Endothelial cell of umbilical vein (primary cell): Measurements from ENCODE around the gene DGKI. TPM values are rescaled to one million over a fixed set of nuclear protein-coding genes. Genes with fewer than 3 reads are reported as not detected.

Experiments used
- BruUV-seq: library from RNA; stranded (reverse); fragments of 400-500 nt; replicated peaks from 2 replicates; lab custom pipeline; 2021; lab: Mats Ljungman, UMichigan
- CTCF ChIA-PET: fragments of 300-600, 350-600 bp; sonication (Branson Sonifier 250); formaldehyde crosslinking; loops from one replicate; lab custom pipeline; 2021; ENCODE audit warnings: antibody characterized with exemption, inconsistent platforms; lab: Charles Lee
- POLR2A ChIA-PET: fragments of 300-600, 350-600 bp; sonication (Branson Sonifier 250); formaldehyde crosslinking; loops from one replicate; lab custom pipeline; 2021; ENCODE audit warnings: antibody characterized with exemption, inconsistent platforms; lab: Charles Lee
- DNase-seq: peaks from one replicate; pipeline ENCODE4 v3.0.0-alpha.2; 2011; ENCODE audit warnings: low read depth, low spot score
- FAIRE-seq: peaks from 2 replicates; lab custom pipeline; 2011; peaks lifted over from hg19 to GRCh38; lab: Jason Lieb, UNC
- H2AFZ ChIP-seq: 2 replicates; pipeline ENCODE4 v1.6.0; 2012; ENCODE audit warnings: low read depth, low read length, control low read depth, inconsistent platforms
- H3K27ac ChIP-seq: 2 replicates; pipeline ENCODE4 v1.5.1; 2011; ENCODE audit warnings: low read depth, mild to moderate bottlenecking, control low read depth, low read length, moderate library complexity; ENCODE audit not compliant: insufficient read depth
- H3K27me3 ChIP-seq, 2 experiments: 2 replicates each; pipeline versions ENCODE4 v1.6.0 to v1.6.1; 2011; ENCODE audit warnings: low read length in 2 of 2, mixed read lengths in 1 of 2; ENCODE audit not compliant: control insufficient read depth in 2 of 2, insufficient read depth in 2 of 2
- H3K36me3 ChIP-seq, 2 experiments: 2 replicates in 1 of 2; 3 replicates in 1 of 2; pipeline ENCODE4 v1.5.1; 2011; ENCODE audit warnings: low read length in 2 of 2, mild to moderate bottlenecking in 1 of 2, moderate library complexity in 1 of 2; ENCODE audit not compliant: control insufficient read depth in 2 of 2, insufficient read depth in 2 of 2; ENCODE audit errors: extremely low read depth in 1 of 2
- H3K4me1 ChIP-seq: 3 replicates; pipeline ENCODE4 v1.5.1; 2011; ENCODE audit warnings: mild to moderate bottlenecking, low read length; ENCODE audit not compliant: control insufficient read depth, insufficient read depth; ENCODE audit errors: extremely low read depth
- H3K4me2 ChIP-seq: 2 replicates; pipeline ENCODE4 v1.6.1; 2011; ENCODE audit warnings: low read length, control low read depth, mixed read lengths; ENCODE audit not compliant: insufficient read depth
- H3K4me3 ChIP-seq, 3 experiments: fragments of 200-600 bp in 1 of 3; sonication (generic), shearing (Covaris generic) in 1 of 3; replicated peaks in 1 of 3; 2 replicates each; pipeline ENCODE4 v1.5.1; 2011 to 2016; ENCODE audit warnings: control low read depth in 3 of 3, low read length in 3 of 3, mild to moderate bottlenecking in 2 of 3, inconsistent platforms in 1 of 3, low read depth in 1 of 3, moderate library complexity in 1 of 3; ENCODE audit not compliant: insufficient read depth in 1 of 3
- H3K79me2 ChIP-seq: 2 replicates; pipeline ENCODE4 v1.6.0; 2012; ENCODE audit warnings: low read length, inconsistent platforms; ENCODE audit not compliant: control insufficient read depth, insufficient read depth
- H3K9ac ChIP-seq: replicated peaks from 2 replicates; pipeline ENCODE3; 2011; ENCODE audit warnings: low read length, control low read depth; ENCODE audit not compliant: insufficient read depth; ENCODE audit errors: extremely low read depth
- H3K9me1 ChIP-seq: replicated peaks from 3 replicates; pipeline ENCODE4 v1.6.0; 2011; ENCODE audit warnings: mild to moderate bottlenecking, low read length; ENCODE audit not compliant: control insufficient read depth, insufficient read depth; ENCODE audit errors: extremely low read depth
- H3K9me3 ChIP-seq: replicated peaks from 2 replicates; pipeline ENCODE4 v1.5.1; 2012; ENCODE audit warnings: low read length, inconsistent platforms; ENCODE audit not compliant: control insufficient read depth, insufficient read depth
- H4K20me1 ChIP-seq: replicated peaks from 2 replicates; pipeline ENCODE3; 2011; ENCODE audit warnings: mild to moderate bottlenecking, low read length; ENCODE audit not compliant: control insufficient read depth, insufficient read depth; ENCODE audit errors: extremely low read depth
- CTCF ChIP-seq, 2 donors: IDR thresholded peaks; 1 replicate in 1 of 2; 2 replicates in 1 of 2; pipeline ENCODE4 v1.5.1; 2011; ENCODE audit warnings: low read length in 2 of 2, mild to moderate bottlenecking in 2 of 2, moderate library complexity in 2 of 2, control low read depth in 1 of 2, inconsistent platforms in 1 of 2, low read depth in 1 of 2; ENCODE audit not compliant: insufficient read depth in 1 of 2; ENCODE audit errors: extremely low read depth in 1 of 2
- EZH2 ChIP-seq: IDR thresholded peaks from 2 replicates; pipeline ENCODE4 v1.6.1; 2012; ENCODE audit warnings: borderline replicate concordance, low read depth, mild to moderate bottlenecking, moderate library complexity, low read length, inconsistent platforms; ENCODE audit not compliant: severe bottlenecking
- FOS ChIP-seq: IDR thresholded peaks from 2 replicates; pipeline ENCODE4 v1.6.1; 2011; ENCODE audit warnings: mild to moderate bottlenecking, low read length, moderate library complexity, borderline replicate concordance; ENCODE audit not compliant: insufficient read depth
- GATA2 ChIP-seq: IDR thresholded peaks from 2 replicates; pipeline ENCODE4 v1.7.0; 2011; ENCODE audit warnings: low read depth, mild to moderate bottlenecking, moderate library complexity, mixed read lengths, low read length; ENCODE audit not compliant: insufficient read length, insufficient read depth
- JUN ChIP-seq: IDR thresholded peaks from 2 replicates; pipeline ENCODE4 v1.6.1; 2011; ENCODE audit warnings: borderline replicate concordance, low read depth; ENCODE audit not compliant: insufficient read length, insufficient read depth
- MAX ChIP-seq: IDR thresholded peaks from 2 replicates; pipeline ENCODE4 v1.6.1; 2011; ENCODE audit not compliant: insufficient read depth, insufficient read length
- POLR2A ChIP-seq: IDR thresholded peaks from 2 replicates; pipeline ENCODE4 v1.6.1; 2012; ENCODE audit warnings: low read depth, mild to moderate bottlenecking, control low read depth, low read length
- dilution Hi-C: fragments of 300-500 bp; cut with MboI; formaldehyde crosslinking; loops from one replicate; pipeline ENCODE4 v1.15.0; 2019; ENCODE audit warnings: low sequenced_read_pairs; ENCODE audit not compliant: extremely low pct_ligation_motif_present
- intact Hi-C: fragments of 100-400 bp; cut with micrococcal nuclease; formaldehyde crosslinking; loops from one replicate; pipeline ENCODE4 v1.10.0; 2022
- polyA plus RNA-seq, 4 experiments: library from polyadenylated mRNA; depleted of rRNA in 3 of 4; stranded (reverse) in 3 of 4; unstranded in 1 of 4; fragments of >200 nt; gene quantifications; 2 replicates each; pipeline versions ENCODE4 v1.2.1 to v1.2.3, GENCODE V29; 2011 to 2012; ENCODE audit warnings: missing spikeins in 1 of 4
- total RNA-seq: library from RNA; stranded (reverse); gene quantifications from 2 replicates; pipeline ENCODE4 v1.2.3, GENCODE V29; 2021

The DGKI gene
- total and polyA plus RNA-seq, 2 donors (not counting 3 experiments of a cell fraction or from before 2014, with no cell fraction given) = 0.11 to 0.51 TPM

GRCh38 chr7:137657476-137658189, 189.1 kb downstream of the DGKI start:
- Histone ChIP-seq H3K27ac (no peak overlapping the region), H3K36me3 (no peaks in the 10 kb centered on the region), H2AFZ (no peak overlapping the region), H4K20me1 (no peaks in the 10 kb centered on the region), H3K4me2 (peak overlapping the region; percentile 15), H3K79me2 (no peaks in the 10 kb centered on the region), H3K4me3 (no peak overlapping the region), H3K27me3 (no peaks in the 10 kb centered on the region), H3K9me3 (no peaks in the 10 kb centered on the region), H3K9me1 (no peaks in the 10 kb centered on the region), H3K9ac (no peak overlapping the region), H3K4me1 (peaks cover 9% of the 10 kb centered on the region)
- TF ChIP-seq FOS (no peak), MAX (no peak), JUN (no peak), POLR2A (no peak), EZH2 (peak; percentile 33), CTCF (IDR thresholded peaks at IDR 0.05; ENCODE audit: extremely low read depth in 1 of 2, insufficient read depth in 1 of 2, low read depth in 1 of 2, low read length in 2 of 2) (no peak), GATA2 (no peak)
- ChIA-PET POLR2A (no interaction called here), CTCF (interaction anchor here (1.0 to 5.2 kb wide), 8 partner anchors 10 to 361 kb away, joined by 3 to 56 read pairs (median 7); no protein-coding TSS in a partner anchor)
- intact Hi-C loops (loop anchor here (2.0 to 5.0 kb wide), 2 partner anchors 50 to 143 kb away; no protein-coding TSS in a partner anchor), dilution Hi-C loops (no loop called here)
- BruUV-seq = no TSS peak
- no peak for DNase-seq
- no peak for FAIRE-seq
